D721Med (cell line): ENCODE measurements around the gene MS4A18.

Source experiments
- DNase-seq: peaks from one replicate; pipeline ENCODE4 v3.0.0; 2011; ENCODE audit warnings: low spot score; ENCODE audit not compliant: insufficient read length
- FAIRE-seq: peaks from 2 replicates; lab custom pipeline; 2011; peaks lifted over from hg19 to GRCh38; lab: Jason Lieb, UNC
- TF ChIP-seq, protein P1 (sequence below): IDR thresholded peaks from 2 replicates; pipeline ENCODE4 v1.5.1; 2012; ENCODE audit warnings: mild to moderate bottlenecking, control low read depth; ENCODE audit not compliant: insufficient read depth; ENCODE audit errors: missing control alignments

The MS4A18 gene

DNA sequence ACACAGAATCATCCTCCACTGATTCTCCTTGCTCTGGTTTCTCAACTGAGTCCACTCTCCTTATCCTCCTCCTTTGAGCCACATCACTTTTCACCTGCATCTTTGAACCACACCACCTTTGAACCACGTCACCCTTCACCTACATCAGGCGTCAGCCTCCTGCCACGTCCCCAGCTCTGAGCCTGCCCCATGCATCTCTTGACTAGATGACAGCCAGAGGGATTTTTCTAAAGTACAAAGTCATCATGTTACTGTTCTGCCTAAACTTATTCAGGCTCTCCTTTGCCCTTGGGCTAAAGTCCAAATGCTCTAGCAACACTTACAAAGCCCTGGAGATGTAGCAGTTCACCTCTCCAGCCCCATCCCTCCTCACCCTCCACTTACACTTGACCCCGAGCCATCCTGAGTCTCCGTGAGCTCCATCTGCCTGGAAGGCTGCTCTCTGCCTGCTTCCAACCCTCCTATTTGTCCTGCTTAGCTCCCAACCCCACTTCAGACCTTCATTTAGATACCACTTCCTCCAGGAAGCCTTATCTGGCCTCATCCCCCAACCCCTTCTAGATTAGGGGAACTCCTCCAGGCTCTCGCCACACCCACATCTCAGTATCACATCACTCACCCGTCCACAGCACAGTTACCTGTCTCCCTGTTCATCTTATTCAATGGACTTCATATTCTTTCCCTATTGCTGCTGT is 56.9 kb downstream of the MS4A18 start:
- no peak for FAIRE-seq
- TF ChIP-seq, protein P1, sequence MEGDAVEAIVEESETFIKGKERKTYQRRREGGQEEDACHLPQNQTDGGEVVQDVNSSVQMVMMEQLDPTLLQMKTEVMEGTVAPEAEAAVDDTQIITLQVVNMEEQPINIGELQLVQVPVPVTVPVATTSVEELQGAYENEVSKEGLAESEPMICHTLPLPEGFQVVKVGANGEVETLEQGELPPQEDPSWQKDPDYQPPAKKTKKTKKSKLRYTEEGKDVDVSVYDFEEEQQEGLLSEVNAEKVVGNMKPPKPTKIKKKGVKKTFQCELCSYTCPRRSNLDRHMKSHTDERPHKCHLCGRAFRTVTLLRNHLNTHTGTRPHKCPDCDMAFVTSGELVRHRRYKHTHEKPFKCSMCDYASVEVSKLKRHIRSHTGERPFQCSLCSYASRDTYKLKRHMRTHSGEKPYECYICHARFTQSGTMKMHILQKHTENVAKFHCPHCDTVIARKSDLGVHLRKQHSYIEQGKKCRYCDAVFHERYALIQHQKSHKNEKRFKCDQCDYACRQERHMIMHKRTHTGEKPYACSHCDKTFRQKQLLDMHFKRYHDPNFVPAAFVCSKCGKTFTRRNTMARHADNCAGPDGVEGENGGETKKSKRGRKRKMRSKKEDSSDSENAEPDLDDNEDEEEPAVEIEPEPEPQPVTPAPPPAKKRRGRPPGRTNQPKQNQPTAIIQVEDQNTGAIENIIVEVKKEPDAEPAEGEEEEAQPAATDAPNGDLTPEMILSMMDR: no peak
- DNase-seq: no peak

DNA sequence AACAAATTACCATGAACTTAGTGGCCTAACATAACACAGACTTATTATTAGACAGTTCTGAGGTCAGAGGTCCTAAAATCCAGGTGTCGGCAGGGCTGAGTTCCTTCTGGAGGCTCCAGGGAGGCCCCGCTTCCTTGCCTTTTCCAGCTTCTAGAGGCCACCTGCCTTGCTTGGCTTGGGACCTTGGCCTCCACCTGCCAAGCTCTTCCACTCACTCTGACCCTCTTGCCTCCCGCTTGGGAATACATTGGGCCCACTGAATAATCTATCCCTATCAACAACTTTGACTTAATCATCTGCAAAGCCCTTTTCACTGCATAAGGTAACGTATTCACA is 57.4 kb downstream of the MS4A18 start:
- TF ChIP-seq, protein P1: no peak
- DNase-seq (no peak), FAIRE-seq (no peak)

DNA sequence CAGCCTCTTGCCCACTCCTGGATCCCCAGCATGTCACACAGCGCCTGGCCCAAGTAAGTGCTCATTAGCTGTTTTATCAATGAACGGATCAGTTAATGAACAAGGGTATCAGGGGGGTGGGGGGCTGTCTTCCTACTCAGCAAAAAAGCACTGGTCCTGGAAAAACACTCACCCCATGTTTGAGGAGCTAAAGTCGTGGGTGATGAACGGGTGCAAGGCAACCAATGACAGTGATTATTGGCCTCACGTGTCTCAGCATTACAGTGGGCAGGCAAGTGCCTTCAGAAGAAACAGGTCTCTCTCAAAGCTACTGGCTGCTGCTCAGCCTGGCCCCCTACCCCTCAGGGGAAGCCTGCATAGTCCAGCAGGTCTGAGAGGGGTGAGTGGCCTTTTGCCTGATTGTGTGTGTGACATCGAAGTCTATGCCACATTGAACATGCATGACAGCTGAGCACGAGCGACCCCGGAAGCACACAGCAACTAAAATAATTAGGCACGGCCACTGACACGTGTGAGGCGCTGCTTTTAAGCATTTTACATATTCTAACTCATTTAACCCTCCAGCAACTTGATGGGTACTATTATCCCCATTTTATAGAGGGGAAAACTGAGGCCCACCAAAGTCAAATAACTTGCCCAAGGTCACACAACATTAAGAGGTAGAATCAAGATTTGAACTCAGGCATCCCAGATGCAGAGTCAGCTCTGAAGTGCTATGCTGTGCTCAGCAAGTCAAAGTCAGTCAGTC is 58.0 kb downstream of the MS4A18 start:
- FAIRE-seq (no peak), DNase-seq (no peak)
- TF ChIP-seq, protein P1: no peak

DNA sequence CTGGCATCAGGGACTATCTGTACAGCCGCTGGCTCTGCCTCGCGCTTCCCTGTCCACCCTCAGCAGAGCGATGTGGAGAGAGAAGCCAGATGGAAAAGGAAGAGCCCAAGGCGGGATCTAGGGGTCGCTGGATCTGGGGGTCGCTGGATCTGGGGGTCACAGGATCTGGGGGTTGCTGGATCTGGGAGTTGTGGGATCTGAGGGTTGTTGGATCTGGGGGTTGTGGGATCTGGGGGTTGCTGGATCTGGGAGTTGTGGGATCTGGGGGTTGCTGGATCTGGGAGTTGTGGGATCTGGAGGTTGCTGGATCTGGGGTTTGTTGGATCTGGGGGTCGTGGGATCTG is 58.6 kb downstream of the MS4A18 start:
- TF ChIP-seq, protein P1: no peak
- DNase-seq: no peak
- no peak for FAIRE-seq

DNA sequence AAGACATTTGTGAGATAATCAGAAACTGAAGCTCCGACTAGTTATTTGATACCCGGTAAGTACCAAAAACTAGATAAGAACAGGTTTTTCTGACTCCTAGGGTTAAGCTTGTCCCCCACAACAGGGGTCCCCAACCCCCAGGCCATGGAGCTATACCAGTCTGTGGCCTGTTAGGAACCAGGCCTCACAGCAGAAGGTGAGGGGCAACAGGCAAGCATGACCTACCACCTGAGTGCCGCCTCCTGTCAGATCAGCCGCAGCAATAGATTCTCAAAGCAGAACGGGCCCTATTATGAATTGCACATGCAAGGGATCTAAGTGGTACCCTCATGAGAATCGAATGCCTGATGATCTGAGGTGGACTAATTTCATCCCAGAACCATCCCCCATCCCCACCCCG is 59.4 kb downstream of the MS4A18 start:
- no peak for FAIRE-seq
- TF ChIP-seq, protein P1: no peak

DNA sequence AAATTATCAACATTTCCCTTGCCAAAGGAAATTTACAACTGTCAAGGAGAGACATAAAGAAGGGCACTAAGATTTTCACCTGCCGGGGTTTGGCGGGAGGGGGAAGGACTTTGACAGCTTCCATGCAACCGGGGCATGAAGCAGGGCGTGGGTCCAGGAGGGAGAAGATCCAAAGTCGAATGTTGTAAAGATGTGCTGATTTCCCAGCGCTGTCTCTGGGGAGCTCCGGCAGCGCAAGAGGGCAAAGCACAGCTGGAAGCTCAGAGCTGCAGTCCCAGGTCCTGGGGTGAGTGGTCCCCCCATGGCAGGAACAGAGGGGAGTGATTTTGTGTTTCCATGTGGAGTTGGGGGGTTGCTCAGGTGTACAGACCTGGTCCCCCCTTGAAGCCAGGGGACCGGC is 60.6 kb downstream of the MS4A18 start, which contains the start of gene MS4A10:
Gene MS4A10 (plus strand): TSS at position 198 of the 400 bp plus-strand sequence. CDS start 5,003 bp downstream, outside the sequence.
- FAIRE-seq (no peak), DNase-seq (no peak)
- TF ChIP-seq, protein P1: no peak

More for the DNA sequence above, 59.4 kb downstream of the MS4A18 start:
- DNase-seq: no peak
